Adipose tissue (tissue), 3 donors: ENCODE results near the gene HOXB9. TPM values are rescaled to one million over a fixed set of nuclear protein-coding genes. Genes with fewer than 3 reads are reported as not detected.

Experiments used
- H3K27ac ChIP-seq: one replicate; pipeline ENCODE4 v1.5.1; 2013; ENCODE audit warnings: low read depth, low read length
- WGBS, 3 donors: extraction: QIAGEN DNeasy Blood & Tissue Kit; methylation state at CpG; one replicate each; pipeline ENCODE4 v1.1.7; 2013; 5-methylcytosine and 5-hydroxymethylcytosine counted together
- polyA plus RNA-seq, 3 donors: library from polyadenylated mRNA; stranded (reverse); fragments of 200-250 nt; gene quantifications; one replicate each; pipeline ENCODE4 v1.2.3, GENCODE V29; 2013
- donor health status: healthy with polysubstance abuse.
- donor health status: Bipolar disorder and iron deficiency.
- donor health status: healthy.

HOXB9 gene
- polyA plus RNA-seq, 3 donors = 0.15 to 1.0 (median 0.97) TPM

GRCh38 chr17:48578616-48579470 lies 47.3 kb downstream of the HOXB9 start:
- H3K27ac ChIP-seq = peak overlapping the region; percentile 74
- 9 to 17% (median 11%) methylated on average over 42 to 43 of the region's 43 CpGs for WGBS, 3 donors

GRCh38 chr17:48577946-48578615 lies 48.1 kb downstream of the HOXB9 start, which contains the start of gene HOXB4:
Gene HOXB4, minus strand, starts transcription at chr17:48578350. Its CDS starts 31 bp downstream, at chr17:48578319.
- WGBS, 3 donors = 1 to 2% (median 1%) methylated on average over 38 to 58 of the region's 58 CpGs
- H3K27ac ChIP-seq = peak within 1 kb of the TSS; percentile 74

- WGBS, 3 donors = 1 to 3% (median 1%) methylated on average over 19 of the region's 19 CpGs
- H3K27ac ChIP-seq = peak overlapping the region; percentile 49
These were observed 48.7 kb downstream of the HOXB9 start for GRCh38 chr17:48577330-48577945.

GRCh38 chr17:48576479-48577309 lies 49.5 kb downstream of the HOXB9 start:
- WGBS, 3 donors = 6 to 10% (median 8%) methylated on average over 42 to 43 of the region's 43 CpGs
- H3K27ac ChIP-seq = peak overlapping the region; percentile 49

- WGBS, 3 donors = 14 to 26% (median 18%) methylated on average over 22 of the region's 22 CpGs
- H3K27ac ChIP-seq = peak overlapping the region; percentile 11
These were observed 50.3 kb downstream of the HOXB9 start for GRCh38 chr17:48575673-48576478.

GRCh38 chr17:48575066-48575582 lies 51.0 kb downstream of the HOXB9 start:
- 23 to 54% (median 54%) methylated on average over 7 of the region's 7 CpGs for WGBS, 3 donors

GRCh38 chr17:48574505-48575065 lies 51.6 kb downstream of the HOXB9 start:
- WGBS, 3 donors = 22 to 63% (median 61%) methylated on average over 8 of the region's 8 CpGs
- H3K27ac ChIP-seq = peak overlapping the region; percentile 40

More at GRCh38 chr17:48575066-48575582, 51.0 kb downstream of the HOXB9 start:
- peak overlapping the region; percentile 40 for H3K27ac ChIP-seq

GRCh38 chr17:48571826-48572417 lies 54.2 kb downstream of the HOXB9 start:
- H3K27ac ChIP-seq = peak overlapping the region; percentile 32
- 53 to 62% (median 59%) methylated on average over 1 of the region's 1 CpG for WGBS, 3 donors

Other genes starting within 250 kb of the HOXB9 start
- 1 to 10 TPM in 1 of 3 donors, under 1 TPM in 1, not detected in 1; 0.77 to 1.4 TPM for gene SKAP1, start 196.1 kb downstream of the HOXB9 start, polyA plus RNA-seq
- gene HOXB1, start 95.3 kb downstream of the HOXB9 start, polyA plus RNA-seq = under 1 TPM in 1 of 3 donors, not detected in 2; 0.45 TPM
- gene HOXB2, start 81.2 kb downstream of the HOXB9 start, polyA plus RNA-seq = 10 to 100 TPM in 2 of 3 donors, 1 to 10 TPM in 1; 5.0 to 33.9 (median 24.3) TPM
- gene HOXB4, start 48.0 kb downstream of the HOXB9 start, polyA plus RNA-seq = 1 to 10 TPM; 1.1 to 5.4 (median 3.6) TPM
- 10 to 100 TPM in 1 of 3 donors, 1 to 10 TPM in 2; 2.6 to 10.2 (median 9.6) TPM for gene HOXB3, start 36.1 kb downstream of the HOXB9 start, polyA plus RNA-seq
- gene HOXB5, start 32.6 kb downstream of the HOXB9 start, polyA plus RNA-seq = 1 to 10 TPM in 2 of 3 donors, under 1 TPM in 1; 0.59 to 3.9 (median 2.2) TPM
- 10 to 100 TPM in 2 of 3 donors, 1 to 10 TPM in 1; 1.8 to 14.7 (median 10.4) TPM for gene HOXB6, start 21.4 kb downstream of the HOXB9 start, polyA plus RNA-seq
- 10 to 100 TPM in 2 of 3 donors, 1 to 10 TPM in 1; 1.6 to 18.1 (median 14.6) TPM for gene HOXB7, start 15.3 kb downstream of the HOXB9 start, polyA plus RNA-seq
- 1 to 10 TPM in 2 of 3 donors, under 1 TPM in 1; 0.76 to 8.3 (median 6.9) TPM for gene HOXB8, start 11.1 kb downstream of the HOXB9 start, polyA plus RNA-seq
- gene PRAC1, start 96.2 kb upstream of the HOXB9 start, polyA plus RNA-seq = not detected
- gene PRAC2, start 96.8 kb upstream of the HOXB9 start, polyA plus RNA-seq = not detected
- not detected for gene HOXB13, start 102.4 kb upstream of the HOXB9 start, polyA plus RNA-seq
- under 1 TPM; 0.21 to 0.31 (median 0.22) TPM for gene TTLL6, start 190.9 kb upstream of the HOXB9 start, polyA plus RNA-seq
- gene CALCOCO2, start 204.7 kb upstream of the HOXB9 start, polyA plus RNA-seq = 100 to 1,000 TPM in 1 of 3 donors, 10 to 100 TPM in 2; 47.7 to 118 (median 96.0) TPM